HEK293 (cell line): ENCODE results near the gene CSNK1A1L.
A peak's percentile ranks its signal among the peaks of the same experiment; 100 is the strongest.

Experiments
- HOXA7 ChIP-seq: sonication (generic); formaldehyde crosslinking; IDR thresholded peaks from 2 replicates; pipeline ENCODE4 v1.8.1; 2022; ENCODE audit warnings: missing genetic modification reagents, borderline replicate concordance
- HOXD13 ChIP-seq: sonication (generic); formaldehyde crosslinking; IDR thresholded peaks from 2 replicates; pipeline ENCODE4 v1.8.0; 2022; ENCODE audit warnings: missing genetic modification reagents, borderline replicate concordance
- MYNN ChIP-seq: fragments of 450-650 bp; formaldehyde crosslinking; IDR thresholded peaks from 2 replicates; pipeline ENCODE4 v1.5.1; 2016; ENCODE audit warnings: missing biosample characterization, missing genetic modification characterization, borderline replicate concordance
- MZF1 ChIP-seq: fragments of 450-650 bp; formaldehyde crosslinking; IDR thresholded peaks from 2 replicates; pipeline ENCODE4 v1.5.1; 2017; ENCODE audit warnings: missing biosample characterization, missing genetic modification characterization, borderline replicate concordance
- PRDM1 ChIP-seq: fragments of 450-650 bp; formaldehyde crosslinking; IDR thresholded peaks from 2 replicates; pipeline ENCODE4; 2016; ENCODE audit warnings: missing biosample characterization, missing genetic modification characterization
- ZFP37 ChIP-seq: fragments of 450-650 bp; formaldehyde crosslinking; IDR thresholded peaks from 2 replicates; pipeline ENCODE4 v1.5.1; 2016; ENCODE audit warnings: missing biosample characterization, missing genetic modification characterization
- ZIC2 ChIP-seq: fragments of 450-650 bp; formaldehyde crosslinking; IDR thresholded peaks from 2 replicates; pipeline ENCODE4 v1.5.1; 2016; ENCODE audit warnings: missing biosample characterization, missing genetic modification characterization
- ZNF112 ChIP-seq: fragments of 450-650 bp; formaldehyde crosslinking; IDR thresholded peaks from 2 replicates; pipeline ENCODE4 v1.5.0; 2017; ENCODE audit warnings: missing biosample characterization, missing genetic modification characterization
- ZNF132 ChIP-seq: fragments of 450-650 bp; formaldehyde crosslinking; IDR thresholded peaks from 2 replicates; pipeline ENCODE4 v1.5.1; 2017; ENCODE audit warnings: missing biosample characterization, missing genetic modification characterization, borderline replicate concordance
- ZNF138 ChIP-seq: fragments of 450-650 bp; formaldehyde crosslinking; IDR thresholded peaks from 2 replicates; pipeline ENCODE4 v1.5.1; 2016; ENCODE audit warnings: missing biosample characterization, missing genetic modification characterization, borderline replicate concordance
- ZNF16 ChIP-seq: fragments of 450-650 bp; formaldehyde crosslinking; IDR thresholded peaks from 2 replicates; pipeline ENCODE4 v1.5.1; 2016; ENCODE audit warnings: low read depth, missing biosample characterization, missing genetic modification characterization
- ZNF341 ChIP-seq: fragments of 450-650 bp; formaldehyde crosslinking; IDR thresholded peaks from 2 replicates; pipeline ENCODE4; 2016; ENCODE audit warnings: low read depth, missing biosample characterization, missing genetic modification characterization
- ZNF354C ChIP-seq: fragments of 450-650 bp; formaldehyde crosslinking; IDR thresholded peaks from 2 replicates; pipeline ENCODE4 v1.5.1; 2016; ENCODE audit warnings: missing biosample characterization, missing genetic modification characterization, low read depth, borderline replicate concordance
- ZNF391 ChIP-seq: fragments of 450-650 bp; formaldehyde crosslinking; IDR thresholded peaks from 2 replicates; pipeline ENCODE4 v1.5.1; 2016; ENCODE audit warnings: low read depth, missing biosample characterization, missing genetic modification characterization, borderline replicate concordance
- ZNF394 ChIP-seq: fragments of 450-650 bp; formaldehyde crosslinking; IDR thresholded peaks from 2 replicates; pipeline ENCODE4 v1.5.1; 2016; ENCODE audit warnings: missing biosample characterization, missing genetic modification characterization, mild to moderate bottlenecking, moderate library complexity, borderline replicate concordance
- ZNF530 ChIP-seq: fragments of 450-650 bp; formaldehyde crosslinking; IDR thresholded peaks from 2 replicates; pipeline ENCODE4 v1.5.1; 2016; ENCODE audit warnings: low read depth, missing biosample characterization, missing genetic modification characterization
- ZNF560 ChIP-seq: fragments of 450-650 bp; formaldehyde crosslinking; IDR thresholded peaks from 2 replicates; pipeline ENCODE4 v1.5.1; 2017; ENCODE audit warnings: missing biosample characterization, missing genetic modification characterization, borderline replicate concordance
- ZNF654 ChIP-seq: fragments of 450-650 bp; formaldehyde crosslinking; IDR thresholded peaks from 2 replicates; pipeline ENCODE4 v1.5.1; 2016; ENCODE audit warnings: low read depth, missing biosample characterization, missing genetic modification characterization
- ZNF658 ChIP-seq: fragments of 450-650 bp; formaldehyde crosslinking; IDR thresholded peaks from 2 replicates; pipeline ENCODE4; 2016; ENCODE audit warnings: missing biosample characterization, missing genetic modification characterization
- ZNF76 ChIP-seq: fragments of 450-650 bp; formaldehyde crosslinking; IDR thresholded peaks from 2 replicates; pipeline ENCODE4; 2016; ENCODE audit warnings: low read depth, missing biosample characterization, missing genetic modification characterization, borderline replicate concordance
- ZSCAN23 ChIP-seq: fragments of 450-650 bp; formaldehyde crosslinking; IDR thresholded peaks from 2 replicates; pipeline ENCODE4 v1.5.1; 2016; ENCODE audit warnings: missing biosample characterization, missing genetic modification characterization
- TF ChIP-seq, protein P1 (sequence below): fragments of 450-650 bp; formaldehyde crosslinking; IDR thresholded peaks from 2 replicates; pipeline ENCODE4 v1.5.1; 2016; ENCODE audit warnings: missing biosample characterization, missing genetic modification characterization
- TF ChIP-seq, protein P2 (sequence below): fragments of 450-650 bp; formaldehyde crosslinking; IDR thresholded peaks from 2 replicates; pipeline ENCODE4 v1.5.1; 2017; ENCODE audit warnings: missing biosample characterization, missing genetic modification characterization
- TF ChIP-seq, protein P3 (sequence below): fragments of 450-650 bp; formaldehyde crosslinking; IDR thresholded peaks from 2 replicates; pipeline ENCODE4 v1.5.1; 2016; ENCODE audit warnings: missing biosample characterization, missing genetic modification characterization
- TF ChIP-seq, protein P4 (sequence below): fragments of 450-650 bp; formaldehyde crosslinking; IDR thresholded peaks from 2 replicates; pipeline ENCODE4 v1.5.1; 2016; ENCODE audit warnings: missing biosample characterization, missing genetic modification characterization
- TF ChIP-seq, protein P5 (sequence below): fragments of 450-650 bp; formaldehyde crosslinking; IDR thresholded peaks from 2 replicates; pipeline ENCODE4 v1.5.1; 2016; ENCODE audit warnings: missing biosample characterization, missing genetic modification characterization
- TF ChIP-seq, protein P6 (sequence below): fragments of 450-650 bp; formaldehyde crosslinking; IDR thresholded peaks from 2 replicates; pipeline ENCODE4 v1.5.1; 2016; ENCODE audit warnings: missing biosample characterization, missing genetic modification characterization

CSNK1A1L gene

DNA sequence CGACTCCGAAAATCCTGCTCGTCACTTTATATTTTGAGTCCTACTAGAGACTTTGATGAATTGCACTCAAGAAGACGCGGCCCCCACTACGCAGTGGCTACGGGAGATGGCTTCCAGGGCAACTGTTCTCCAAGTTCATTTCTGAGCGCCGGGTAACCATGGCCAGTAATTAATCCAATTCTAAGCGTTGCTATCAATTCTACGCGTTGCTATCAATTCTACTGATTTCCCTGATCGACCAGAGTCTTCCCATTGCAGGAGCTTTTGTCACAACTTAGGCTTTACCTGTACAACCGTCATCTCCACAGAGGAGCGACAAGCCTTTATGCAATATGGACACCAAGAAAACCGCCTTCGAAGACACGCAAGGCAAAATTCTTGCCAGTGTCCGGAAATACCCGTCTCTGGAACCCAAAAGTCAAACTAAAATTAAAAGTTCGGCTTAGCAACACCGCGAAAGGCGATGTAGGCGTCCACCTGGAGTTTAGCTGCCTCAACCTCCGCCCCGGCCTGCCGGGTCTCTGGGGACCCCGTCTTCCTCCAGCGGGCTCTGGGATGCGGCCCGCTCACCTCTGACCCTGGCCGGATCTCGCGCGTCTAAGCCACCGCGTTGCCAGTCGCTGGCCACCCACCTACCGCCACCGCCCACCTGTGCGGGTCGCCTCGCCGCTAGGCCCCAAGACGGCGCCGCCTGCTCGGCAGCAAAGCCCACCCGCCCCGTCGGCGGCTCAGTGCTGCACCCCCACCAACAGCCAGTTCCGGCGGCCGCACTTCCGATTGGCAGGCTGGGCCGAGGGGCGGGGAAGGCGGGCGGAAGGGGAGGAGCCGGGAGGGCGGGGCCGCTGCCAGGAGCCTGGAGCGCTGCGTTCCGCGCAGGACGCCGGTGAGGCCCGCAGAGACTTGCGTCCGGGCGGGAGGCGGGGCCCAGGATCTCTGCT lies 46.3 kb downstream of the CSNK1A1L start, which contains the start of gene SUPT20H (continued):
- TF ChIP-seq, protein P1, sequence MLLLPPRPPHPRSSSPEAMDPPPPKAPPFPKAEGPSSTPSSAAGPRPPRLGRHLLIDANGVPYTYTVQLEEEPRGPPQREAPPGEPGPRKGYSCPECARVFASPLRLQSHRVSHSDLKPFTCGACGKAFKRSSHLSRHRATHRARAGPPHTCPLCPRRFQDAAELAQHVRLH (tag by site-specific recombination), result no peak
- no peak for TF ChIP-seq ZNF132
- peak; percentile 64; the same call in 1 of the 2 replicates for TF ChIP-seq ZFP37
- TF ChIP-seq ZNF654, result no peak
- no peak for TF ChIP-seq ZNF391
- TF ChIP-seq ZNF658, result no peak
- 0 out of 2 replicates have a peak, but pooled peaks have one; percentile 13 for TF ChIP-seq ZIC2 (tag by site-specific recombination)
- TF ChIP-seq ZNF341 (tag by site-specific recombination), result peak; percentile 80
- no peak for TF ChIP-seq ZNF530 (tag by site-specific recombination)
- no peak; the same call in 1 of the 2 replicates for TF ChIP-seq ZNF394 (tag by site-specific recombination)
- TF ChIP-seq, protein P2, sequence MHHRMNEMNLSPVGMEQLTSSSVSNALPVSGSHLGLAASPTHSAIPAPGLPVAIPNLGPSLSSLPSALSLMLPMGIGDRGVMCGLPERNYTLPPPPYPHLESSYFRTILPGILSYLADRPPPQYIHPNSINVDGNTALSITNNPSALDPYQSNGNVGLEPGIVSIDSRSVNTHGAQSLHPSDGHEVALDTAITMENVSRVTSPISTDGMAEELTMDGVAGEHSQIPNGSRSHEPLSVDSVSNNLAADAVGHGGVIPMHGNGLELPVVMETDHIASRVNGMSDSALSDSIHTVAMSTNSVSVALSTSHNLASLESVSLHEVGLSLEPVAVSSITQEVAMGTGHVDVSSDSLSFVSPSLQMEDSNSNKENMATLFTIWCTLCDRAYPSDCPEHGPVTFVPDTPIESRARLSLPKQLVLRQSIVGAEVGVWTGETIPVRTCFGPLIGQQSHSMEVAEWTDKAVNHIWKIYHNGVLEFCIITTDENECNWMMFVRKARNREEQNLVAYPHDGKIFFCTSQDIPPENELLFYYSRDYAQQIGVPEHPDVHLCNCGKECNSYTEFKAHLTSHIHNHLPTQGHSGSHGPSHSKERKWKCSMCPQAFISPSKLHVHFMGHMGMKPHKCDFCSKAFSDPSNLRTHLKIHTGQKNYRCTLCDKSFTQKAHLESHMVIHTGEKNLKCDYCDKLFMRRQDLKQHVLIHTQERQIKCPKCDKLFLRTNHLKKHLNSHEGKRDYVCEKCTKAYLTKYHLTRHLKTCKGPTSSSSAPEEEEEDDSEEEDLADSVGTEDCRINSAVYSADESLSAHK (tag by site-specific recombination), result no peak
- no peak for TF ChIP-seq ZNF560 (tag by site-specific recombination)
- TF ChIP-seq ZNF76, result no peak; the same call in 1 of the 2 replicates
- TF ChIP-seq PRDM1 (tag by site-specific recombination), result no peak
- no peak for TF ChIP-seq HOXD13 (CRISPR knock-in tag)
- TF ChIP-seq, protein P3, sequence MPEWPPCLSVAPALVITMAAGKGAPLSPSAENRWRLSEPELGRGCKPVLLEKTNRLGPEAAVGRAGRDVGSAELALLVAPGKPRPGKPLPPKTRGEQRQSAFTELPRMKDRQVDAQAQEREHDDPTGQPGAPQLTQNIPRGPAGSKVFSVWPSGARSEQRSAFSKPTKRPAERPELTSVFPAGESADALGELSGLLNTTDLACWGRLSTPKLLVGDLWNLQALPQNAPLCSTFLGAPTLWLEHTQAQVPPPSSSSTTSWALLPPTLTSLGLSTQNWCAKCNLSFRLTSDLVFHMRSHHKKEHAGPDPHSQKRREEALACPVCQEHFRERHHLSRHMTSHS (tag by site-specific recombination), result no peak
- no peak for TF ChIP-seq ZNF16
- TF ChIP-seq HOXA7 (CRISPR knock-in tag), result no peak
- no peak for TF ChIP-seq ZNF112
- TF ChIP-seq, protein P4, sequence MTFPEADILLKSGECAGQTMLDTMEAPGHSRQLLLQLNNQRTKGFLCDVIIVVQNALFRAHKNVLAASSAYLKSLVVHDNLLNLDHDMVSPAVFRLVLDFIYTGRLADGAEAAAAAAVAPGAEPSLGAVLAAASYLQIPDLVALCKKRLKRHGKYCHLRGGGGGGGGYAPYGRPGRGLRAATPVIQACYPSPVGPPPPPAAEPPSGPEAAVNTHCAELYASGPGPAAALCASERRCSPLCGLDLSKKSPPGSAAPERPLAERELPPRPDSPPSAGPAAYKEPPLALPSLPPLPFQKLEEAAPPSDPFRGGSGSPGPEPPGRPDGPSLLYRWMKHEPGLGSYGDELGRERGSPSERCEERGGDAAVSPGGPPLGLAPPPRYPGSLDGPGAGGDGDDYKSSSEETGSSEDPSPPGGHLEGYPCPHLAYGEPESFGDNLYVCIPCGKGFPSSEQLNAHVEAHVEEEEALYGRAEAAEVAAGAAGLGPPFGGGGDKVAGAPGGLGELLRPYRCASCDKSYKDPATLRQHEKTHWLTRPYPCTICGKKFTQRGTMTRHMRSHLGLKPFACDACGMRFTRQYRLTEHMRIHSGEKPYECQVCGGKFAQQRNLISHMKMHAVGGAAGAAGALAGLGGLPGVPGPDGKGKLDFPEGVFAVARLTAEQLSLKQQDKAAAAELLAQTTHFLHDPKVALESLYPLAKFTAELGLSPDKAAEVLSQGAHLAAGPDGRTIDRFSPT, result peak; percentile 70; the same call in 1 of the 2 replicates
- TF ChIP-seq, protein P5, sequence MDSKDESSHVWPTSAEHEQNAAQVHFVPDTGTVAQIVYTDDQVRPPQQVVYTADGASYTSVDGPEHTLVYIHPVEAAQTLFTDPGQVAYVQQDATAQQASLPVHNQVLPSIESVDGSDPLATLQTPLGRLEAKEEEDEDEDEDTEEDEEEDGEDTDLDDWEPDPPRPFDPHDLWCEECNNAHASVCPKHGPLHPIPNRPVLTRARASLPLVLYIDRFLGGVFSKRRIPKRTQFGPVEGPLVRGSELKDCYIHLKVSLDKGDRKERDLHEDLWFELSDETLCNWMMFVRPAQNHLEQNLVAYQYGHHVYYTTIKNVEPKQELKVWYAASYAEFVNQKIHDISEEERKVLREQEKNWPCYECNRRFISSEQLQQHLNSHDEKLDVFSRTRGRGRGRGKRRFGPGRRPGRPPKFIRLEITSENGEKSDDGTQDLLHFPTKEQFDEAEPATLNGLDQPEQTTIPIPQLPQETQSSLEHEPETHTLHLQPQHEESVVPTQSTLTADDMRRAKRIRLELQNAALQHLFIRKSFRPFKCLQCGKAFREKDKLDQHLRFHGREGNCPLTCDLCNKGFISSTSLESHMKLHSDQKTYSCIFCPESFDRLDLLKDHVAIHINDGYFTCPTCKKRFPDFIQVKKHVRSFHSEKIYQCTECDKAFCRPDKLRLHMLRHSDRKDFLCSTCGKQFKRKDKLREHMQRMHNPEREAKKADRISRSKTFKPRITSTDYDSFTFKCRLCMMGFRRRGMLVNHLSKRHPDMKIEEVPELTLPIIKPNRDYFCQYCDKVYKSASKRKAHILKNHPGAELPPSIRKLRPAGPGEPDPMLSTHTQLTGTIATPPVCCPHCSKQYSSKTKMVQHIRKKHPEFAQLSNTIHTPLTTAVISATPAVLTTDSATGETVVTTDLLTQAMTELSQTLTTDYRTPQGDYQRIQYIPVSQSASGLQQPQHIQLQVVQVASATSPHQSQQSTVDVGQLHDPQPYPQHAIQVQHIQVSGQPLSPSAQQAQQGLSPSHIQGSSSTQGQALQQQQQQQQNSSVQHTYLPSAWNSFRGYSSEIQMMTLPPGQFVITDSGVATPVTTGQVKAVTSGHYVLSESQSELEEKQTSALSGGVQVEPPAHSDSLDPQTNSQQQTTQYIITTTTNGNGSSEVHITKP, result 0 out of 2 replicates have a peak, but pooled peaks have one; percentile 19
- no peak for TF ChIP-seq ZNF354C (tag by site-specific recombination)
- peak; percentile 85 for TF ChIP-seq MYNN (tag by site-specific recombination)
- TF ChIP-seq, protein P6, sequence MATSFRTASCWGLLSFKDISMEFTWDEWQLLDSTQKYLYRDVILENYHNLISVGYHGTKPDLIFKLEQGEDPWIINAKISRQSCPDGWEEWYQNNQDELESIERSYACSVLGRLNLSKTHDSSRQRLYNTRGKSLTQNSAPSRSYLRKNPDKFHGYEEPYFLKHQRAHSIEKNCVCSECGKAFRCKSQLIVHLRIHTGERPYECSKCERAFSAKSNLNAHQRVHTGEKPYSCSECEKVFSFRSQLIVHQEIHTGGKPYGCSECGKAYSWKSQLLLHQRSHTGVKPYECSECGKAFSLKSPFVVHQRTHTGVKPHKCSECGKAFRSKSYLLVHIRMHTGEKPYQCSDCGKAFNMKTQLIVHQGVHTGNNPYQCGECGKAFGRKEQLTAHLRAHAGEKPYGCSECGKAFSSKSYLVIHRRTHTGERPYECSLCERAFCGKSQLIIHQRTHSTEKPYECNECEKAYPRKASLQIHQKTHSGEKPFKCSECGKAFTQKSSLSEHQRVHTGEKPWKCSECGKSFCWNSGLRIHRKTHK, result no peak
- no peak for TF ChIP-seq MZF1 (tag by site-specific recombination)
- TF ChIP-seq ZSCAN23 (tag by site-specific recombination), result 0 out of 2 replicates have a peak, but pooled peaks have one; percentile 34
- TF ChIP-seq ZNF138 (tag by site-specific recombination), result no peak
